HPDE6-E6E7 (cell line): Measurements from ENCODE around the gene PDE4D.
"Not testable (repeated sequence)": the region's sequence is repeated elsewhere in the genome, so short reads cannot be mapped to it uniquely, and the experiment has no call there.

Experiments
- DNase-seq: peaks from one replicate; pipeline ENCODE4 v3.0.0; 2011; ENCODE audit warnings: missing footprints; ENCODE audit errors: extremely low spot score

Gene PDE4D

DNA sequence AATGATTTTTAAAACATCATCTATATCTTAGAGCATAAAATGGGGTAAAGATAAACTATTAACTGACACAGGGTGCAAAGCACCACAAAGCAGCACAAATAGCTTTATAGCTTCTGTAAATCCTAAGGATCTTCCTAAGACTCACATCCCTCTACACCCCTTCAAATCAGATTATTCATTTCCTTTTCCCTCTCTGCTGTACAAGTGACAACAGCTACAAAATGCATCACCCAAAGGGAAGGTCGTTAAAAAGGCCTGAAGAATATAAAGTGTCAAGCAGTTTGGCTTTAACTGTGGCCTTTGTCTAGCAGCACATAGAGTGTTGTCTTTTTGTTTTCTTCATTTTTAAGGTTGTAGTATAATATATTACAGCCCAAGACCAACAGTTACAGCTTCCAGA is 422.1 kb downstream of the PDE4D start:
- DNase-seq = no peak

DNA sequence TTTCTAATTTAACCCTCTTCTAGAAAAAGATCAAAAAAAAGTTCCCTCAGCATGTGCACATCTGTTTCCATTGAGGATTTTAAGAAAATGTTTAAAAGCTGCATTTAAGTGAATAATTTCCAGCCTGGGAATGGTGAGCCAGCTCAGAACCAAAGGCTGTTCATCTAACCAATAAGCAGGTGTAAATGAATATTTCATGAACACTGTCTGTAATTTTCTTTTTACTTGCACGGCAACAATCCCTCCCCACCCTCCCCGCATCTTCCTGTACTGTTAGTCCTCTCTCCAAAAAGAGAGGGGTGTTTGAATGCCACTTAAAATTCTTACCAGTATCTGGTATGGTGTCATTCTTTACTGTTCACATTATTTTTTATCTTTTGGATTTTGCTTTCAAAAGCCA is 425.6 kb downstream of the PDE4D start:
- DNase-seq = no peak

DNA sequence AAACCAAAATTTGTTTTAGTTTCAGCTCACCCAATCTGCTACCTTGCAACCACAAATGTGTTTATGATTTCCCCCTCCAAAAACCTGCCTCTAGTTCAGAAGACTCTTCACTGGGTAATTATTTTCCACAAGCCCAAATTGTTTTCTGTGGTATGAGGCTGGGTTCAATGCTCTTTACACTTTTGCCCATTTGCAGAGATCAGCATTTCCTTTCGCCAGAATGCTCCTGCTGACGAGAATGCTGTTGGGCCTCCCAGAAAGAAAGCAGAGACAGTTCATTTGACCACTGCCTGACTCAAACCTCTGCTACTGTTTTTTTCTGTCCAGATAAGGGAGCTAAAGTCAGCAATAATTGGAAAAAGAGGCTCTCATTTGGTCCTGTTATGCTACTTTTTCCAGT is 427.3 kb downstream of the PDE4D start:
- no peak for DNase-seq

DNA sequence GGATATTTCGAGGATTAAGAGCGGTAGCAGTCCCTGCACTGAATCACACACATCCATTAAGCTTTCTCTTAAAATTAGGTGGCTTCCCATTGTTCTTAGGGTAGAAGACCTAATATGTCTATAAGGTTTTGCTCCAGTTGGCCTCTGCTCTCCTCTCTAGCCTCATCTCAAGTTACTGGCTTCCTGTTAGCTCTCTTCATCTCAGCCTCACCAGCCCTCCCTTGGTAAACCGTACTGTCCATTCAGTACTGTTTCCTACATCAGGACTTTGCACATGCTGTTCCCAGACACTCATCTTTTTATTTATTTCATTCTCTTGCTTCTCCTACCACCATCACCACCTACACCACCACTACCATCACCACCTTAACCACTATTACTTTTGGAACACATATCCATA is 428.6 kb downstream of the PDE4D start:
- no peak for DNase-seq

DNA sequence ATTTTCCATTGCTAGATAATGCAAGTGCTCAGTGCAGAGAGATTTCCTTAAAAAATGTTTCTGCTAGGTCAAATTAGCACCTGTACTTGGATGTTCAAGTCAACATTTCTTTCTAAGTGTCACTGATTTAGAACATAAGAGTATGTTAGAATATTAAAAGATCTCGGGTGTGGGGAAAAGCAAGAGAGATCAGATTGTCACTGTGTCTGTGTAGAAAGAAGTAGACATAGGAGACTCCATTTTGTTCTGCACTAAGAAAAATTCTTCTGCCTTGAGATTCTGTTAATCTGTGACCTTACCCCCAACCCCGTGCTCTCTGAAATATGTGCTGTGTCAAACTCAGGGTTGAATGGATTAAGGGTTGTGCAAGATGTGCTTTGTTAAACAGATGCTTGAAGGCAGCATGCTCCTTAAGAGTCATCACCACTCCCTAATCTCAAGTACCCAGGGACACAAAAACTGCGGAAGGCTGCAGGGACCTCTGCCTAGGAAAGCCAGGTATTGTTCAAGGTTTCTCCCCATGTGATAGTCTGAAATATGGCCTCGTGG is 429.8 kb downstream of the PDE4D start:
- DNase-seq = not testable (repeated sequence)

DNA sequence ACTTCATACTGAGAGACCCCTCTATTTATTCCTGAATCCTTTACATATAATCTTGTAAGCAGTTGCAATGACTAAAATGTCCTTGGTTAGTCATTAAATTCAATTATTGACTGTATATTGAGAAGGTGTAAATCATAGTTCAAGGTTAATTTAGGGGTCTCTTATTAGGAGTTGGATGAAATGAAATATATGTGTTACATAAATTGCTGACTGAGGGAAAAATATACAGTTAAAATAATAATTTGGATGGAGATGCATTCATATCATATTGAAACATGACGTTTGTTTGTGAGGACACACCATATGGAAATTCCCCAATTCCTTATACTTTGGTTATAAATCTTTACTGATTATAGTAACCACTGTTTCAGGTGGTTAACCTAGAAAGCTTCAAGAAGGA is 430.6 kb downstream of the PDE4D start:
- DNase-seq = no peak

DNA sequence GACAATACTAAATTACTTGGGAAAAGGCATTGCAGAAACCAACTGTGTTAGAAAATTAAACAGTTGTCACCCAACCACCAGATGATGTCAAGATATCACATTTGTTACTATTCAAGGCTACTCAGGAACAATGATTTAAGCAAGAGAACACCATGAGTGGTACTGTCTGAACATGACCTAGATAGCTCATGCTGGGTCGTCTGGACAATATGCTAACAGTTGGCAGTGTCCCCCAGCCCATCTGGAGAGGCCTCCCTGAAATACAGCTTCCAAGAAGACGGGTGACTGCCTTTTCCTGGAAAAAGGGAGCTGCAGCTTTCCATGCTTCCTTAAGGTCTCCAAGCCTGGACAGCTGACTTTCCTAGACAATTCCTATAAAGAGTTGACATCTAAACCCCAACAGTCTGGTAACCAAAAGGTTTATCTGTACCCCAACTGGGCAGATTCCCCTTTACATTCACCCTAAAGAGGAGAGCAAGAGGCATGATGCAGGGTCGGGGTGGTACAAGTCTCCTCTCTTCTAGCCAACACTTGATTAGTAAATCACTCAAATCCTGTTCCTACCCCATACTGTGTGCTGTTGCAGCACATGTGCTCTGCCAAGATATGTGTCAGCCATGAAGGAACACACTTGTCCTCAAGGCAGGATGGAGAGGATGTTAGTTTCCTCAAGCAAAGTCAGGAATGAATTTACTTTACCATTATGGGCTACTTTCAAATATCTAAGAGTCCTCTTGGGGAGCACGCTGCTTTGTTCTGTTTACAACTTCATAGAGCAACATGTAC is 433.0 kb downstream of the PDE4D start:
- no peak for DNase-seq

DNA sequence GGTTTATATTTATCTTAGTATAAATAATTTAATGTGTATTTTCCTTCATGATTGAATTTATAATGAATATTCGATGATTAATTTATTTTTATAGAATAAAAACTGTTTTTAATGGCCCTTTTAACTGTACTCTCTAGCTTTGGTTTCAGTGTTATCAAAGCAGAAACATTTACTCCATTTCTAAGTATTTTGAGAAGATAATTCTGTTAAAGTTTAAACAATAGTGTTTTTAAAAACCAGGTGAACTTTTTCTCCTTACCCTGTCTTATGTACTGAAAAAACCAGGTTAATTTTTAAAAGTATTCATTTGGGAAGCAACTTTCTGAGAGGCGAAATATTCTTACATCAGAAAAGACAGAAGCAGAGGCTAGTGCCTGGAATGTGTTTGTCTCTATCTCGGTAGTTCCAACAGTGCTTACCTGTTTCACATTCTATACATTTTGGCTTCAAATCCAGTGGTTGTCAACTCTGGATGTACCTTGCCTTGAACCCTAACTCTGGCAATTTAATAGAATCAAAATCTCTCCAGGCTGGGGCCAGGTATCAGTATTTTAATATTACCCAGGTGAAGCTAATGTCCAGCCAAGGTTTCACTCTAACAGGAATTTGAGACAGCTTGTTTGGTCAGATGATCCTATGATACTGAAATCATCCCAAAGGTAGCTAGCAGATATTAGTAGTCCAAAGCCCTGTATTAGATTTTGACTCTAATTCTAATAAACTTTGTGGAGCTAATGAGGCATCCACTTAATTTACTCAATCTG is 434.4 kb downstream of the PDE4D start:
- DNase-seq = no peak

DNA sequence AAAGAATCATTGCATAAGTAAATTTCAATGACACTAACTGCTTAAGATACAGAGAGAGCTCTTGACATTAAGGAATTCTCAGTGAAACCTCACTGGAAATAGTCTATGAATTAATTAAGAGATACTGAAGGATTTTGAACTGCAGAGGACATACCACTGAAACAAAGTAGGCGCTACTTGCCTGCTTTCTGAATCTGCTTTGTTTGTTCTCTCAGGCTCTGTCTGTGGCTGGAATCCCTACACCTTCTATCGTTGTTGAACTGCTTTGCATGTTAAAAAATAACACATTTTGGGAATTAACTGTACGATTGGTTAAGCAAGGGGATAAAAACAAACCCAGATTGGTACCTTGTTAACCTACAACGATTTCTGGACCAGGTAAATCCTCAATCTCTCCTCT is 435.2 kb downstream of the PDE4D start:
- DNase-seq = no peak

DNA sequence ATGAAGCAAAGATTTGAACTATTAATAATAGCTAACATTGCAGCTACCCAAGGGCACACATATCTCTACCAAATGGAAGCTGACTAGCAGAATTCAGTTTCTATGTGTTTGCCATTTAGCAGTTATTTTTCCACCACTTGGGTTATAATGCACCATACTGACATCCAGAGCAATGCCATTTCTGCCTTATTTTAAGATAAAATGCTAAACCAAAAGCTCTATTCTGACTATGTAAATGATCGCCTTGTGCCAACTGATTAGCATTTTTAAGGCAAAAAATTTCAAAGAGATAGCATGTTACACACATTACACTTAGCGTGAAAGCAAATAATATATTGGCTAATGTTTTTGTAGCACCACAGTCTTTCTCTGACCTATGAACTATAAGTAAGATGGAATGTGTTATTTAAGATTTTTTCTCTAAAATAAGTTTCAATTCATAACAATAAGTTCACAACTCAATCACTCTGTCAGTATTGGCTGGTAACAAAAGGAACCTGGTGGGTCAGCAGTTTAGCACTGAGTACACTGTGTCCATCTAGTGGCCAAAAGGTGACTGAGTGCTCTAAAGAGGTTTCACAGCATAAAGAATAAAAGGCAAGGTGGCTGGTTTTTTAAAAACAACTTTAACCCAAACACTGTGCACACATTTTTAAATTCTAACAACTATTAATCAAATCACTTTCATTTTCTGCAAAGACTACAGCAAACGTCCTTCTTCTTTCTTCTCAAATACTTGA is 443.5 kb downstream of the PDE4D start:
- no peak for DNase-seq

DNA sequence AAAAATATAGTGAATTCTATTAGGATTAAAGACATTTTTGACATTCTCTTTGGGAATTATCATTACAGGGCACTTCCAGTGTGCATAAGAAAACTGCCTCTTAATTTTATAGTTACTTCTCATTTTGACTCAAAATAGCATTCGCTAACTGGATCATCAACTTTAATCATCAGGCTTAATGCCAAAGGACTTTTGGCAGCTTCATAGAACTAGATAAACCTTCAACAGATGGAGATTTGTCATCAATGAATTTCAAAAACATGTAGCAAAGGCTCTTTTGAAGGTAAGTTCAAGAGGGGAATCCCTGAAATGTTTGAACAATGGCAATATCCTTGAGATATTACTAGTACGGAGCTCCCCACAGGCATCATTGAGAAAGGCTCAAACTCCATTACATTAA is 447.2 kb downstream of the PDE4D start:
- no peak for DNase-seq

DNA sequence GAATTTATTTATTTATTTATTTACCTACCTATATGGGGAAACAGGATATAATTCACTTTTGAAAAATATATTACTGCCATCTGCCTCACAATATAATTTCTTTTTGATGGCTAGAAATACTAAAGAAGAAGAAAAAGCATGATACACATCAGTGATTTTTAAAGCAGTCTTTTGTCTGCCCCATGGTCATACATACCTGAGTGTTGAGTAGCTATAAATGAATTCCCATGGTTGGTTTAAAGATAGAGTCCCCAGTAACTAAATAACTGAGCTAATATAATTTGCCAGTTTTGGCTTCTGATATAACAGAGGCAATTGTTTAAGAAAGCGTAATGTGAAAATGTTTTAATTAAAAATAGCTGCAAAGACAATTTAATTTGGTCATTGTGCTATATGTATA is 447.8 kb downstream of the PDE4D start:
- DNase-seq = no peak

DNA sequence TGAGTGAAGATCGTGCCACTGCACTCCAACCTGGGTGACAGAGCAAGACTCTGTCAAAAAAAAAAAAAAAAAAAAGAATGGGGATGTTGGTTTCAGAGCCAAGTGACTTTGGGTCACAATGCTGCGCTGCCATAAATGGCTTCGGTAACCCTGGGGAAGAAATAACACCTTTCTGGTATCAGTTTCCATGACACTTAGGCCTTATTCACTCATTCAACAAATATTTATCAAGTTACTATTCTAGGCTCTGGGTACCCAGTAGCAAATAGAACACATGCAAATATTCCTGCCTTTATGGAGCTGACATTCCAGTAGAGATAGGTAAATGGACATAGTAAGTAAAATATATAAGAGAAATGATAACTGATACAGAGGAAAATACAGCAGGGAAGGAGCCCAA is 454.2 kb downstream of the PDE4D start:
- DNase-seq = no peak

DNA sequence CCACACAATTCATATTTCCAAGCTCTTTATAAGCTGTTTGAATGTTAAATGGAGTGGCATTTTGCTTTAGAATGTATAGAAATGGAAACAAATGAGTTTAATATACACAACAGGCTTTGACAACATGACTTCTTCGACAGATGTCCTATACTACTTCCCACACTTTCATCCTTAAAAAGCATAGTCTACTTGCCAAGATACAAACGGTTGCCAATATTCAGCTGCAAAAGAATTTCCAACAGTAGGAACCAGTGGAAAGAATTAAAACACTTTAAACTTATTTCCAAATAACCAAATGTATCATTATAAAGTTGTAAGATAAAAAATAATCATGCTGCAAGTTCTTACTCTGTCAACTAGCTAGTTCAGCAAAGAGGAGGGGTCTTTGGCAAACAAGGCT is 456.4 kb downstream of the PDE4D start:
- no peak for DNase-seq

DNA sequence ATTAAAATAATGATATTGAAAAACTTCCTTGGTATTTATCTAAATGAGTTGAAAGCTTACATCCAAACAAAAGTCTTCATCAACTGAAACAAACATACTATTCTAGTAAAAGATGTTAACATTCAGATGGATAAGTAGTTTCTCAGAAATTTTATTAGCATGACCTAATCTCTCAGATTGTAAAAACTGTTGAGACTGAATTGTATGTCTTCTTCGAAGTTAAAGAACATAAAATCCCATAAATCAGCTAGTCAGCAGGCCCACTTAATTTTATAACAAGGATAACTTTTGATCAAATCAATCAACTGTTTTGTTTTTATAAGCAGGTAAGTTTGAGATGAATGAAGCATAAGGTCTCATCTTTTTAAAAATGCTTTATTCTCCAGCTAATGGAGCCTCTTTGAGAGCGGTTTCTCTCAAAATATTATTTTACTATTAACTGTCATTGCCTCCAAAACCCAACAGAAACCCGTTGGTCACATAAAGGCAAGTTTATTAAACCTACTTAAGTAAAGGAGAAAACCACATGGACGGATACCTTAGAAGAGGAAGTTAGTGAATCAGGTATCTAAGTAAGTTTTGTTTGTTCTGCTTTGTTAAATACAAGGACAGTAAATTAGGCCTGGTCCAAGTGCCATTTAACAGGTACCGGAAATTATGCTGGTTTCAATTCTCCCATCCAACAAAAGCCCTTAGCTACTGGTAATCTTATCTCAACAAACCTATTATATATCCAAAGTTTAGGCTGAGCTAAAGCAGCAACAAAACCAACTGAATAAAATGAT is 457.0 kb downstream of the PDE4D start:
- no peak for DNase-seq

DNA sequence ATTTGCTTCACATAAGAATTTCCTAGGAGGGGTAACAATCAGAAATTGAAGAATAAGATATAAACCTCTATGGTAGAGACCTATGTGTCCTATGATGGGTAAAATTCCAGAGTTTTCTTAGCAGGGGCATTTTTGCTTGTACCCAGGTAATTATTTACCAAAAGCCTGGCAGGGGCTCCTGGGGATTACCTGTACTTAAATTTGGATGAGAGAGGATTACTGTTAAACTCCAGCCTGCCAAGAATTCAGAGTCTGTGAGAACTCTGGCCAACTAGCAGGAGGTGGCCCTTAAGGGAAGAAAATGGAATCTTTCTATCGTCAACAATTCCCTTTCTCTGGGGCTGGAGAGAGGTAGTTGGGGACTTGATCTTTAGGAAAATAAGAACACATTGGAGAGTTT is 460.4 kb downstream of the PDE4D start:
- DNase-seq = no peak

DNA sequence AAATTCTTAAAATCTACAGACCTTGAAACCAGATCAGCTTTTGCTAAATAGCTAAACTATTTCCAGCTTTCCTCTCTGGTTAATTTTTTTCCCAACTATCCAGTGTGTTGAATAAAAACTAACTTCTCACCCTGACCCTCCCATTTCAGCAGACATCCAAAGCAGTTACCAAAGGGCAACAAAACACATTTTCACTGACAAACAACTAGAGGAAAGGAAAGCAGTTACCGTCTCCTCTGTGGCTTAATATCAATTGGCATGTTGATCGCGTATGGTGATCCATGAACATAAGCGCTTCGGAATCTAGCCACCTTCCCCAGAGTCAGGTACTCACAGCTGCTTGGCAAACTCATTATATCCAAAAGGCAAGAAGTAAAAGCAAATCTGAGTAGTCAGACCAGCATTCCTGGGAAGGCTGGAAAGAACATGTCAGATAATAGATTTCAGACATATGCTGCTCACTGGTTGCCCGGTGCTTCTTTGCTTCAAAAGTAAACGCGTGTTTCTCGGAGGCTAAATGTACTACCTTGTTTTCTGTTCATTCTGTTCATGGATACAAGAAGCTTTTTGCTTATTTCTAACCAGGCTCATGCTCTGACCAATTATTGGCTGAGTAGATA is 463.4 kb downstream of the PDE4D start:
- no peak for DNase-seq

DNA sequence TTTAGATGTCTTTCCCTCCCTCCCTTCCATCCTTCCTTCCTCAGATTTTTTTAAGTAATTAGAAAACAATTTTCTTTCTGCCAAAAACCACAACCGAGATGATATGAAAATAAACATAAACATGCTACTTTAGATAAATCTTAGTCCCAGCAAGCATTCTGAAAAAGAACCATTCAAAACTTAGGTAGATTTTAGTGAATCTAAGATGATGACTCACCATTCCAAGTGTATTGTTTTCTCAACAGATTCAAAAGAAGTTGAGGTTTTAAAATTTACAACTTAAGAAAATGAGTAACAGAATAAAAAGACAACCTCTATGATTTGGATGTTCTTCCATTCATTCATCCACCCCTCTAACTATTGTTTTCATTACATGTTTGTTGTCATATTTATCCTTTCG is 465.1 kb downstream of the PDE4D start:
- DNase-seq = no peak

DNA sequence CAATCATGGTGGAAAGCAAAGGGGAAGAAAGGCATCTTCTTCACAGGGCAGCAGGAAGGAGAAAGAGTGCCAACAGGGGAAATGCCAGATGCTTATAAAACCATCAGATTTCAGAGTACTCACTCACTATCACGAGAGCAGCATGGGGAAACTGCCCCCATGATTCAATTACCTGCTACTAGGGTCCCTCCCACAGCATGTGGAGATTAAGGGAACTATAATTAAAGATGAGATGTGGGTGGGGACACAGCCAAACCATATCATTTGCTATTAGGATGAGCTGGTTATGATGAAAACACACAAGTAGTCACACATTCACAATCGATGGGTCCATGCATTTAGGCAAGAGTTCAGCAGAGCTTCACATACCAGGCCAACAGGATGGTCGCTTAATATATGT is 469.0 kb downstream of the PDE4D start:
- DNase-seq = no peak

DNA sequence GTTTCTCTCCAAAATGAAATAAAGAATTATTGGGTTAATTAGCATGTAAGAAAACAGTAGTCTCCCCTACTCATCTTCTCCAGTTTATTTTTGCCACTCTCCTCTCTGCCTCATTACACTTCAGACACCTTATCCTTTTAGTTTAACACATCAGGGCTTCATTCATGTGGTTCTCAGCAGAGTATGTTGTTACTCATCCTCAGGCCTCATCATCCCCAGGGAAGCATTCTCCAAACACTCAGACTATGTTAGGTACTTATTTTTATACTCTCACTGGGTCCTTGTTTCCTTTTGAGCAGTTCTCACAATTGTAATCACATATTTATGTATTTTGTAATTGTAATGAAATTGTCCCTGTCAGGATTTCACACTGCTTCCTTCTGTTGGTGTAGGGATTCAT is 470.5 kb downstream of the PDE4D start:
- DNase-seq = no peak
